Measurements from ENCODE around the gene TNNI3K. TPM values are rescaled to one million over a fixed set of nuclear protein-coding genes. Genes with fewer than 3 reads are reported as not detected.

Gene TNNI3K
- total RNA-seq, 2 donors from 2014 or later: not detected

- H3K36me3 Mint-ChIP-seq: no peaks in the 10 kb centered on the region
- no peaks in the 10 kb centered on the region for H3K27me3 Mint-ChIP-seq
- H3K27ac Mint-ChIP-seq: no peak overlapping the region
- H3K4me1 Mint-ChIP-seq (ENCODE audit: low read depth in 2 of 2): peaks cover 13 to 19% of the 10 kb centered on the region in 2 donors
- ATAC-seq: peak; percentile 71 to 95
- peaks cover 4% of the 10 kb centered on the region for H3K9me3 Mint-ChIP-seq
- H3K4me3 Mint-ChIP-seq: peak overlapping the region; percentile 40
- no peak for DNase-seq (ENCODE audit: low spot score)
Observed at GRCh38 chr1:74579425-74579824, 344.2 kb downstream of the TNNI3K start.

- Mint-ChIP-seq H3K36me3 (no peaks in the 10 kb centered on the region), H3K27ac (no peak overlapping the region), H3K4me1 (ENCODE audit: low read depth in 2 of 2) (peaks cover 12 to 17% of the 10 kb centered on the region in 2 donors), H3K9me3 (no peaks in the 10 kb centered on the region), H3K27me3 (no peaks in the 10 kb centered on the region), H3K4me3 (no peak overlapping the region)
- ATAC-seq (no peak), DNase-seq (ENCODE audit: low spot score) (no peak)
Observed at GRCh38 chr1:74583397-74583796, 348.2 kb downstream of the TNNI3K start.

- no peaks in the 10 kb centered on the region for H3K27me3 Mint-ChIP-seq
- no peaks in the 10 kb centered on the region for H3K9me3 Mint-ChIP-seq
- no peak for DNase-seq (ENCODE audit: low spot score)
- no peak overlapping the region for H3K4me3 Mint-ChIP-seq
- ATAC-seq: no peak
- no peaks in the 10 kb centered on the region for H3K36me3 Mint-ChIP-seq
- H3K4me1 Mint-ChIP-seq (ENCODE audit: low read depth in 2 of 2): peaks cover 12 to 13% of the 10 kb centered on the region in 2 donors
- no peak overlapping the region for H3K27ac Mint-ChIP-seq
Observed at GRCh38 chr1:74584185-74584584, 349.0 kb downstream of the TNNI3K start.

GRCh38 chr1:74586253-74586897, 351.2 kb downstream of the TNNI3K start:
- DNase-seq (ENCODE audit: low spot score) (no peak), ATAC-seq (no peak)
- Mint-ChIP-seq H3K36me3 (no peaks in the 10 kb centered on the region), H3K27me3 (no peaks in the 10 kb centered on the region), H3K27ac (no peak overlapping the region), H3K4me1 (ENCODE audit: low read depth in 2 of 2) (peaks cover 7 to 8% of the 10 kb centered on the region in 2 donors), H3K4me3 (peak overlapping the region; percentile 70), H3K9me3 (no peaks in the 10 kb centered on the region)

- DNase-seq (ENCODE audit: low spot score) (no peak), ATAC-seq (no peak)
- Mint-ChIP-seq H3K4me1 (ENCODE audit: low read depth in 2 of 2) (peaks cover 7 to 8% of the 10 kb centered on the region in 2 donors), H3K9me3 (no peaks in the 10 kb centered on the region), H3K27me3 (no peaks in the 10 kb centered on the region), H3K27ac (no peak overlapping the region), H3K36me3 (no peaks in the 10 kb centered on the region), H3K4me3 (no peak overlapping the region)
Observed at GRCh38 chr1:74587888-74588287, 352.7 kb downstream of the TNNI3K start.

- no peaks in the 10 kb centered on the region for H3K9me3 Mint-ChIP-seq
- no peaks in the 10 kb centered on the region for H3K36me3 Mint-ChIP-seq
- peaks cover 7 to 8% of the 10 kb centered on the region in 2 donors for H3K4me1 Mint-ChIP-seq (ENCODE audit: low read depth in 2 of 2)
- H3K27me3 Mint-ChIP-seq: no peaks in the 10 kb centered on the region
- DNase-seq (ENCODE audit: low spot score) (no peak), ATAC-seq (no peak)
- H3K4me3 Mint-ChIP-seq: no peak overlapping the region
- no peak overlapping the region for H3K27ac Mint-ChIP-seq
Observed at GRCh38 chr1:74590288-74590687, 355.1 kb downstream of the TNNI3K start.

- no peak for ATAC-seq
- DNase-seq (ENCODE audit: low spot score): no peak
- Mint-ChIP-seq H3K4me3 (no peak overlapping the region), H3K27me3 (peaks cover 0 to 8% of the 10 kb centered on the region in 2 donors), H3K36me3 (no peaks in the 10 kb centered on the region), H3K9me3 (no peaks in the 10 kb centered on the region), H3K27ac (no peak overlapping the region), H3K4me1 (ENCODE audit: low read depth in 2 of 2) (no peaks in the 10 kb centered on the region)
Observed at GRCh38 chr1:74591949-74592348, 356.8 kb downstream of the TNNI3K start.

GRCh38 chr1:74592580-74593355, 357.6 kb downstream of the TNNI3K start:
- Mint-ChIP-seq H3K4me1 (ENCODE audit: low read depth in 2 of 2) (no peaks in the 10 kb centered on the region), H3K27ac (no peak overlapping the region), H3K27me3 (peaks cover 0 to 12% of the 10 kb centered on the region in 2 donors), H3K4me3 (no peak overlapping the region), H3K36me3 (no peaks in the 10 kb centered on the region), H3K9me3 (no peaks in the 10 kb centered on the region)
- no peak for DNase-seq (ENCODE audit: low spot score)
- no peak for ATAC-seq

Other genes starting within 250 kb of the TNNI3K start
- gene LRRIQ3, start 37.2 kb upstream of the TNNI3K start, total RNA-seq: 1 to 10 TPM in 1 of 2 donors, under 1 TPM in 1; 0.89 to 1.5 TPM
- gene FPGT, start 37.1 kb upstream of the TNNI3K start, total RNA-seq: 10 to 100 TPM; 11.5 to 13.2 TPM

Measured in natural killer cell treated with Interleukin-12 subunit alpha and Interleukin-12 subunit beta and Interleukin-15 and Interleukin-18, amount 100 ng/mL, for 72 hours (primary cell).